C4-2B (cell line): ENCODE results near the gene LCT.

Experiments used
- ZFX ChIP-seq: fragments of 450-650 bp; IDR thresholded peaks from 2 replicates; pipeline ENCODE4 v1.6.1; 2017
- TF ChIP-seq, protein P1 (sequence below): fragments of 450-650 bp; conservative IDR thresholded peaks from 2 replicates; pipeline ENCODE4 v1.5.1; 2017; ENCODE audit warnings: mild to moderate bottlenecking

DNA sequence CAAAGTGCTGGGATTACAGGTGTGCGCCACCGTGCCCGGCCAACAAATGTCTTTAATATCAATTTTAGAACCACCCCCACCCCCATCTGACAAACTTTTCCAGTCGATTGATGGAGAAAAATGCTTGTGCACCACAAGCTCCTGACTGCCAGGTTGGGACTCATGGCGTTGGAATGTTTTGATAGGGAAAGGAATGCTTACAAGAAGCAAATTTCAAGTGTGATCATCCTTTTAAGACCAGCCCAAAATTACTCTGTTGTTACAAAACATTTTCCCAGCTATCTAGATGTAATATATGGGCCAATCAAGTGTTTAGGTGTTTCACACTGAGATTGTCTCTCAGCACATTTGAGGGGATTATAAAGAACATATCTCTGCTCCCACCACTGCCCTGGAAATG, 50.2 kb downstream of the LCT start:
- TF ChIP-seq, protein P1, sequence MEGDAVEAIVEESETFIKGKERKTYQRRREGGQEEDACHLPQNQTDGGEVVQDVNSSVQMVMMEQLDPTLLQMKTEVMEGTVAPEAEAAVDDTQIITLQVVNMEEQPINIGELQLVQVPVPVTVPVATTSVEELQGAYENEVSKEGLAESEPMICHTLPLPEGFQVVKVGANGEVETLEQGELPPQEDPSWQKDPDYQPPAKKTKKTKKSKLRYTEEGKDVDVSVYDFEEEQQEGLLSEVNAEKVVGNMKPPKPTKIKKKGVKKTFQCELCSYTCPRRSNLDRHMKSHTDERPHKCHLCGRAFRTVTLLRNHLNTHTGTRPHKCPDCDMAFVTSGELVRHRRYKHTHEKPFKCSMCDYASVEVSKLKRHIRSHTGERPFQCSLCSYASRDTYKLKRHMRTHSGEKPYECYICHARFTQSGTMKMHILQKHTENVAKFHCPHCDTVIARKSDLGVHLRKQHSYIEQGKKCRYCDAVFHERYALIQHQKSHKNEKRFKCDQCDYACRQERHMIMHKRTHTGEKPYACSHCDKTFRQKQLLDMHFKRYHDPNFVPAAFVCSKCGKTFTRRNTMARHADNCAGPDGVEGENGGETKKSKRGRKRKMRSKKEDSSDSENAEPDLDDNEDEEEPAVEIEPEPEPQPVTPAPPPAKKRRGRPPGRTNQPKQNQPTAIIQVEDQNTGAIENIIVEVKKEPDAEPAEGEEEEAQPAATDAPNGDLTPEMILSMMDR = no peak
- TF ChIP-seq ZFX = no peak
